ENCODE measurements around the gene DDC. TPM values are rescaled to one million over a fixed set of nuclear protein-coding genes. Genes with fewer than 3 reads are reported as not detected.
"Not testable (repeated sequence)": the region's sequence is repeated elsewhere in the genome, so short reads cannot be mapped to it uniquely, and the experiment has no call there.

Gene DDC
- total RNA-seq, 4 donors from 2014 or later = 16.1 to 71.3 (median 42.5) TPM

- intact Hi-C loops (cut with DNase I; ENCODE audit: low total_unique reads) = no loop called here
- WGBS, 2 donors (ENCODE audit: low coverage in 1 of 2) = 83 to 90% methylated on average over 6 of the region's 6 CpGs
Measured at GRCh38 chr7:50587737-50588136, 22.5 kb upstream of the DDC start.

DNA sequence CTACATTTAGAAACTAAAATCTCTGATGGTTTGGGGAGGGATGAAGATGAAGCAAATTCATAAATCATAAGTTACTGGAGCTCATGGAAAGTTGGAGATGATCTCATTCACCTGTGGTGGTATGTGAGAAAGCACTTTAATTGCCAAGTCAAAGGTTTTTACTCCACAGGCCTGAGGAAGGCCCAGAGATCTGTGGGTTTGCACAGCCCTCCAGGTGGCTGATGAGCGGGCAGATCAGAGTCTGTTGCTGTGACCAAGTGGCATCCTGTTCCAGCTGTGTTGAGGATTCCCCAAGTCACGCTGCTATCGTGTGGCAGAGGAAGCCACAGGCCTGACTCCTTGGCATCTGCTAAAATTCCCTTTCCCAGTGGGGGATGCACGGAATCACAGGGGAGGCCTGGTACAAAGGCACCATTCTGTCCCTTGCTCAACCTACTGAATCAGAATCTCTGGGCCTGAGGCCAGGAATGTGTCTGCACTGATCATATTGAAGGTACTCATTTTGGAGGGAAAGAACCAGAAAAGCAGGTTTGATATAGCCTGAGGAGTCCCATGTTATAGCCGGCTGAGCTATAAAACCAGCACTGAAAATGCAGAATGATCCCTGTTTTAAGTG lies 19.7 kb upstream of the DDC start:
- TF ChIP-seq EP300 (IDR thresholded peaks at IDR 0.05; ENCODE audit: low read depth) (no peak), POLR2AphosphoS5 (IDR thresholded peaks at IDR 0.05) (no peak), POLR2A (IDR thresholded peaks at IDR 0.05) (no peak), CTCF (IDR thresholded peaks at IDR 0.05) (no peak)
- WGBS, 2 donors (ENCODE audit: low coverage in 1 of 2) = 60 to 63% methylated on average over 1 to 5 of the region's 5 CpGs

More at GRCh38 chr7:50587737-50588136, 22.5 kb upstream of the DDC start:
- H3K4me3 ChIP-seq = no peak overlapping the region
- no peak for TF ChIP-seq EP300 (IDR thresholded peaks at IDR 0.05; ENCODE audit: low read depth)
- no peak for TF ChIP-seq POLR2AphosphoS5 (IDR thresholded peaks at IDR 0.05)
- TF ChIP-seq POLR2A (IDR thresholded peaks at IDR 0.05) = no peak
- no peak for TF ChIP-seq CTCF (IDR thresholded peaks at IDR 0.05)
- no peaks in the 10 kb centered on the region for H3K36me3 ChIP-seq
- no peaks in the 10 kb centered on the region for H3K27me3 ChIP-seq
- DNase-seq = no peak
- H3K27ac ChIP-seq = no peak overlapping the region
- no peaks in the 10 kb centered on the region for H3K4me1 ChIP-seq
- H3K9me3 ChIP-seq = peaks cover 0 to 8% of the 10 kb centered on the region in 2 donors
- in situ Hi-C loops (cut with MboI; ENCODE audit: low pct_ligation_motif_present in 1 of 4, low pct_unique_long_range_greater_than_20kb in 1 of 4, low sequenced_read_pairs in 3 of 4) = no loop called here

GRCh38 chr7:50584386-50584785 lies 19.2 kb upstream of the DDC start:
- no peak for TF ChIP-seq CTCF (IDR thresholded peaks at IDR 0.05)
- no peak for TF ChIP-seq POLR2AphosphoS5 (IDR thresholded peaks at IDR 0.05)
- TF ChIP-seq EP300 (IDR thresholded peaks at IDR 0.05; ENCODE audit: low read depth) = no peak
- TF ChIP-seq POLR2A (IDR thresholded peaks at IDR 0.05) = no peak
- H3K4me3 ChIP-seq = no peak overlapping the region
- peaks cover 0 to 8% of the 10 kb centered on the region in 2 donors for H3K9me3 ChIP-seq
- in situ Hi-C loops (cut with MboI; ENCODE audit: low pct_ligation_motif_present in 1 of 4, low pct_unique_long_range_greater_than_20kb in 1 of 4, low sequenced_read_pairs in 3 of 4) = no loop called here
- no peaks in the 10 kb centered on the region for H3K36me3 ChIP-seq
- intact Hi-C loops (cut with DNase I; ENCODE audit: low total_unique reads) = no loop called here
- H3K4me1 ChIP-seq = no peaks in the 10 kb centered on the region
- no peak for DNase-seq
- H3K27me3 ChIP-seq = no peaks in the 10 kb centered on the region
- WGBS, 2 donors (ENCODE audit: low coverage in 1 of 2) = 81 to 100% methylated on average over 3 to 4 of the region's 4 CpGs
- H3K27ac ChIP-seq = no peak overlapping the region

More for the DNA sequence above, 19.7 kb upstream of the DDC start:
- H3K36me3 ChIP-seq = no peaks in the 10 kb centered on the region
- H3K9me3 ChIP-seq = peaks cover 0 to 8% of the 10 kb centered on the region in 2 donors
- intact Hi-C loops (cut with DNase I; ENCODE audit: low total_unique reads) (no loop called here), in situ Hi-C loops (cut with MboI; ENCODE audit: low pct_ligation_motif_present in 1 of 4, low pct_unique_long_range_greater_than_20kb in 1 of 4, low sequenced_read_pairs in 3 of 4) (no loop called here)
- DNase-seq = no peak
- H3K27ac ChIP-seq = no peak overlapping the region
- H3K4me3 ChIP-seq = no peak overlapping the region
- H3K27me3 ChIP-seq = no peaks in the 10 kb centered on the region
- H3K4me1 ChIP-seq = no peaks in the 10 kb centered on the region

DNA sequence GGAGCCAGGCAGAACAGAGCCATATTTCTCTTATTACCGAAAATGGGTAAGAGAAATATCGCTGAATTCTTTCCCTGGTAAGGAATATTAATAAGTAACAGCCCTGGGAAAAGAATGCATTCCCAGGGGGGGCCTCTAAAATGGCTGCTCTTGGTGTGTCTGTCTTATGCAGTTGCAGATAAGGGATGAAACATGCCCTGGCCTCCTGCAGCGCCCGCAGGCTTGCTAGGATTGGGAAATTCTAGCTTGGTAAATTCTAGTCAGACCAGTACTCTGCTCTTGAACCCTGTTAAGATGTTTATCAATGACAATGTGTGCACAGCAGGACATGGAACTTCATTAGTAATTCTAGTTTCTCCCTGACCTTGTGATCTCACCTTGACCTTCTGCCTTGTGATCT lies 18.1 kb upstream of the DDC start:
- in situ Hi-C loops (cut with MboI; ENCODE audit: low pct_ligation_motif_present in 1 of 4, low pct_unique_long_range_greater_than_20kb in 1 of 4, low sequenced_read_pairs in 3 of 4); H3K27ac ChIP-seq: not testable (repeated sequence)

GRCh38 chr7:50582271-50582670 lies 17.1 kb upstream of the DDC start:
- H3K36me3 ChIP-seq; DNase-seq; in situ Hi-C loops (cut with MboI; ENCODE audit: low pct_ligation_motif_present in 1 of 4, low pct_unique_long_range_greater_than_20kb in 1 of 4, low sequenced_read_pairs in 3 of 4); intact Hi-C loops (cut with DNase I; ENCODE audit: low total_unique reads); H3K27me3 ChIP-seq; H3K27ac ChIP-seq; H3K4me3 ChIP-seq; H3K4me1 ChIP-seq; H3K9me3 ChIP-seq: not testable (repeated sequence)
- 87 to 88% methylated on average over 4 of the region's 4 CpGs for WGBS, 2 donors (ENCODE audit: low coverage in 1 of 2)

More for the DNA sequence above, 18.1 kb upstream of the DDC start:
- WGBS, 2 donors (ENCODE audit: low coverage in 1 of 2) = 91 to 93% methylated on average over 4 of the region's 4 CpGs
- H3K4me3 ChIP-seq; intact Hi-C loops (cut with DNase I; ENCODE audit: low total_unique reads); H3K9me3 ChIP-seq; H3K4me1 ChIP-seq; H3K27me3 ChIP-seq; H3K36me3 ChIP-seq; DNase-seq: not testable (repeated sequence)

- H3K27ac ChIP-seq; in situ Hi-C loops (cut with MboI; ENCODE audit: low pct_ligation_motif_present in 1 of 4, low pct_unique_long_range_greater_than_20kb in 1 of 4, low sequenced_read_pairs in 3 of 4): not testable (repeated sequence)
Measured at GRCh38 chr7:50580666-50581065, 15.5 kb upstream of the DDC start.

More at GRCh38 chr7:50580666-50581065, 15.5 kb upstream of the DDC start:
- DNase-seq; H3K9me3 ChIP-seq; H3K36me3 ChIP-seq; H3K4me3 ChIP-seq; H3K4me1 ChIP-seq; intact Hi-C loops (cut with DNase I; ENCODE audit: low total_unique reads); H3K27me3 ChIP-seq: not testable (repeated sequence)
- 89 to 100% methylated on average over 1 to 2 of the region's 2 CpGs for WGBS, 2 donors (ENCODE audit: low coverage in 1 of 2)
